Coronary artery (tissue), 2 donors: ENCODE measurements around the gene TMEM175.
A peak's percentile ranks its signal among the peaks of the same experiment; 100 is the strongest.
"Not testable (repeated sequence)": the region's sequence is repeated elsewhere in the genome, so short reads cannot be mapped to it uniquely, and the experiment has no call there.

Source experiments
- DNase-seq: peaks from one replicate; pipeline ENCODE4 v3.0.0-alpha.2; 2017; ENCODE audit warnings: low spot score
- H3K27ac ChIP-seq, 2 donors: fragments of 200-600 bp; sonication (generic); one replicate each; pipeline ENCODE4 v1.5.1; 2016 to 2019
- H3K4me3 ChIP-seq: fragments of 200-600 bp; sonication (generic); 2 replicates; pipeline ENCODE4 v1.5.1; 2016; ENCODE audit warnings: mild to moderate bottlenecking, moderate library complexity
- TF ChIP-seq, protein P1 (sequence below): fragments of 200-600 bp; sonication (generic); IDR thresholded peaks from one replicate; pipeline ENCODE4 v1.5.1; 2019; ENCODE audit warnings: antibody characterized with exemption

The TMEM175 gene

DNA sequence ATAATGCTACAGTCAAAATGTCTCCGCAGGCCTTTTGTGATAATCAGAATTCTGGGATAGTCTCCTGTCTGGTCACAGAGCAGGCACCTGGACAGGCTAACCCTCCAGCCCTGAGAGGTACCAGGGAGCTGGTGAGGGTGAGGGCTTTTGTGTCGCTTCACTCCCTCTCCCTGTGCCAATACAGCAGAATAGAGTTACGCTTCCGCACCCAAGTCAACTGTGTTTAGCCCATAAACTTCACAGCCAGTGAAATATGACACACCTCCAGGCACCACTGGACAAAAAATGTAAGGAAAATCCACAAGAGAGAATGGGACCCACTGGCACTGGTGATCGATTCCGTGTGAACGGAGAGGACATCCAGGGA lies 1.4 kb upstream of the TMEM175 start:
- TF ChIP-seq, protein P1, sequence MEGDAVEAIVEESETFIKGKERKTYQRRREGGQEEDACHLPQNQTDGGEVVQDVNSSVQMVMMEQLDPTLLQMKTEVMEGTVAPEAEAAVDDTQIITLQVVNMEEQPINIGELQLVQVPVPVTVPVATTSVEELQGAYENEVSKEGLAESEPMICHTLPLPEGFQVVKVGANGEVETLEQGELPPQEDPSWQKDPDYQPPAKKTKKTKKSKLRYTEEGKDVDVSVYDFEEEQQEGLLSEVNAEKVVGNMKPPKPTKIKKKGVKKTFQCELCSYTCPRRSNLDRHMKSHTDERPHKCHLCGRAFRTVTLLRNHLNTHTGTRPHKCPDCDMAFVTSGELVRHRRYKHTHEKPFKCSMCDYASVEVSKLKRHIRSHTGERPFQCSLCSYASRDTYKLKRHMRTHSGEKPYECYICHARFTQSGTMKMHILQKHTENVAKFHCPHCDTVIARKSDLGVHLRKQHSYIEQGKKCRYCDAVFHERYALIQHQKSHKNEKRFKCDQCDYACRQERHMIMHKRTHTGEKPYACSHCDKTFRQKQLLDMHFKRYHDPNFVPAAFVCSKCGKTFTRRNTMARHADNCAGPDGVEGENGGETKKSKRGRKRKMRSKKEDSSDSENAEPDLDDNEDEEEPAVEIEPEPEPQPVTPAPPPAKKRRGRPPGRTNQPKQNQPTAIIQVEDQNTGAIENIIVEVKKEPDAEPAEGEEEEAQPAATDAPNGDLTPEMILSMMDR: no peak
- peak overlapping the region in 1 of 2 donors; percentile 2 for H3K27ac ChIP-seq
- no peak for DNase-seq
- peak overlapping the region; percentile 92 for H3K4me3 ChIP-seq

DNA sequence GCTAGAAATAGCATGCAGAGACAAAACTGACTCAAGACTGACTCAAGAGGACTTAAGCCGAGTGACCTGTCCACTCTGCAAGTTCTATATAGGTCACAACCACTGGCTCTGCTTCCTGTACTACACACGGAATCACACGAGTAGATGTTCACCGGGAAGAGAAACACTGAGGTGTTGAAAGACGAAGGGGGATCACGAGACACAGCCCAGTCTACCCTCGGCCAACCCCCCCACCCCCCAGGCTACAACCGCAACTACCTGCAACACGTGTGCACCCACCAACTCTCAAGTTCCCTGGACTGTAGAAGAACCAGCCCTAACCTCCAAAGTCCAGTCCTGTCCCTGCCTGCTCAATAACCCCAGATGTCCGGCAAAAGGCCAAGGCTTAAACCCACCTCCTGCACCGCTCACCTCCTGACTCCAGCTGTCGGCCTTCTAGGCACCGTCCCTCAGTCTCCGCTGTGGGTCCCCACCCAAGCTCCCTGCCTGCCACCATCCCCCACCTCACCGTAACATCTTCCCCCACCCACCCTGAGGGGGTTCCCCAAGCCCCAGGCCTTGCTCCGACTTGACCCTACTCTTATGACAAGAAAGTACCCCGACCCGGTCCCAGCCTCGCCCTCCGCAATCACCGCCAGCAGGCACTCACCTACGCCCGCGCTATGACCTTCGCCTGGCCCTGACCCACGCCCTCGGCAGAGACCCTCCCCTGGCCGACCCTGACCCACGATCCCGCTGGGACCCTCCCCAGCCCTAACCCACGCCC lies 883 bp upstream of the TMEM175 start:
- Histone ChIP-seq H3K27ac (peak overlapping the region; percentile 87 to 88), H3K4me3 (peak overlapping the region; percentile 92)
- TF ChIP-seq, protein P1: no peak
- DNase-seq: no peak

DNA sequence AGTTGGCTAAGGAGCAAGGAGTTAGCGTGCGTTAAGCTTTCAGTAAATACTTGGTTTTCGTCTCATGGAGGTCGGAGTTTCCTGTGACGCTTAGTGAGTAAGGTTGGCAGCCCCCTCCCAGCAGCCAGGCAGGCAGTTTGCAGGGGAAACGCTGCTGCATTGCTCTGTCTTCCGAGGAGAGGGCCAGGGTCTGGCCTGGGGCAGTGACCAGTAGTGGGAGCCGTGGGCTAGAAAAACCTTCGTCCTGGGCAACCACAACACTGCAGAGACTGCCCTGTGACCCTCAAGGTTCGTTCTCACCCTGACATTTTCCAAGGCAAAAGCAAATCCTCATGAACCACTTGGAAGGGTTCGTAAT lies 432 bp downstream of the TMEM175 start:
- DNase-seq: no peak
- TF ChIP-seq, protein P1: no peak
- H3K4me3 ChIP-seq: peak overlapping the region; percentile 92
- peak overlapping the region; percentile 87 to 88 for H3K27ac ChIP-seq

DNA sequence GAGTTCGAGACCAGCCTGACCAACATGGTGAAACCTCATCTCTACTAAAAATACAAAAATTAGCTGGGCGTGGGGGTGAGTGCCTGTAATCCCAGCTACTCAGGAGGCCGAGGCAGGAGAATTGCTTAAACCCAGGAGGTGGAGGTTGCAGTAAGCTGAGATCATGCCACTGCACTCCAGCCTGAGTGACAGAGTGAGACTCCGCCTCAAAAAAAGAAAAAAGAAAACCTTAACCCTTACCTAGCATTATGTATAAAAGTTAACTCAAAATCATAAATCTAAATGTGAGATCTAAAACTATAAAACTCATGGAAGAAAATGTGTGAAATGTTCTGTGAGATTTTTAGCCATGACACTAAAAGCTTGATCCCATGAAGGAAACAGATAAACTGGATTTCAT lies 7.2 kb downstream of the TMEM175 start:
- H3K27ac ChIP-seq, H3K4me3 ChIP-seq, DNase-seq: not testable (repeated sequence)

DNA sequence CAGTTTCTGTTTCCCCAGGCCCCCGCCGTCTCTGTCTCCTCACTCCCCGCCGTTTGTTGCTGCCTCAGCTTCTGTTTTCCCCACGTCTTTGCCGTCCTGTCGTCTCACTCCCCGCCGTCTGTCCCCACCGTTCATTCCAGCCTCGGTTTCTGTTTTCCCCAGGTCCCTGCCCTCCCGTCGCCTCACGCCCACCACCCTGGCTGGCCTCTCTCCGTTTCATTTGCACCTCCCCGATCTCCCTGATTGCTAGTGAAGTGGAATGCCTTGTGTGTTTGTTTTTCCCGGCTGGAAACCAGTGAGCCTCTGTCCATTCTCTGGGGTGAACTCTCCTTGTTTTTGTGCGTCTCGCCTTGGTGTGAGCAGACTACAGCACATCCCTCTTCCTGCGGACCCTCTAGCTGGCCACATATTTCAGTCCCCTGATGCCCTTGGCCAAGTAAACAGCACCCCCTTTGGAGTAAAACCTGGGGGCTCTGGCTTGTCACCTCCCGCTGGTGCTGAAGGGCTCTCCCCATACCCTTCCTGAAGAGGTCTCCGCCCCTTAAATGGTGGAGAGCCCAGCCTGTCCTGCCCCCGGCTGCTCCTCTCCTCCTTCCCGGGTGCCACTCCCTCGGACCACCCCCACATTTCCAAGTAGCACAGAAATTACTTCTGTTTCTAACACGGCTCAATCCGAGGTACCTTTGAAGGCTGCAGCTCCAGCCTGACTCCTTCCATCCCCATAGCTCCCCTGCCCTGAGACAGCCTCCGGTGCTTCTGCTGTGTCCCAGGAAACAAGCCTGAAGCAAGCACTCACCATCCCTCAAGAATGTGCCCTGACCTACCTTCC lies 13.2 kb downstream of the TMEM175 start:
- TF ChIP-seq, protein P1: no peak
- Histone ChIP-seq H3K4me3 (no peak overlapping the region), H3K27ac (no peak overlapping the region)
- no peak for DNase-seq

DNA sequence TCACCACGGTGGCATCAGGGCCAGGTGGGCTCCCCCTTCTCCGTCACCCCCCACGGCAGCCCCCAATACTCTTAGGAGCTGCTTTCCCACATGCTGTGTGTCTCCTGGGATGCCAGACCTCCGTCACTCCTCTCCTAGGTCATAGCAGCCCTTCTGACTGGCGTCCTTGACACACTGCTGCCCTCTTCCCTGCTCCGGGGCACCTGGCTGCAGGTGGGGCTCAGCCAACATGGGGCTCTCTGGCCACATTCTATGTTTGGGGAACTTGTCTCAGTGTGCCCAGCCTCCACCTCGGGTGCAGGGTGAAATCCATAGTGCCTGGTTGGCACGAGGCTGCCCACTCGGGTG lies 13.8 kb downstream of the TMEM175 start:
- DNase-seq: no peak
- TF ChIP-seq, protein P1: no peak
- H3K4me3 ChIP-seq: no peak overlapping the region
- no peak overlapping the region for H3K27ac ChIP-seq

DNA sequence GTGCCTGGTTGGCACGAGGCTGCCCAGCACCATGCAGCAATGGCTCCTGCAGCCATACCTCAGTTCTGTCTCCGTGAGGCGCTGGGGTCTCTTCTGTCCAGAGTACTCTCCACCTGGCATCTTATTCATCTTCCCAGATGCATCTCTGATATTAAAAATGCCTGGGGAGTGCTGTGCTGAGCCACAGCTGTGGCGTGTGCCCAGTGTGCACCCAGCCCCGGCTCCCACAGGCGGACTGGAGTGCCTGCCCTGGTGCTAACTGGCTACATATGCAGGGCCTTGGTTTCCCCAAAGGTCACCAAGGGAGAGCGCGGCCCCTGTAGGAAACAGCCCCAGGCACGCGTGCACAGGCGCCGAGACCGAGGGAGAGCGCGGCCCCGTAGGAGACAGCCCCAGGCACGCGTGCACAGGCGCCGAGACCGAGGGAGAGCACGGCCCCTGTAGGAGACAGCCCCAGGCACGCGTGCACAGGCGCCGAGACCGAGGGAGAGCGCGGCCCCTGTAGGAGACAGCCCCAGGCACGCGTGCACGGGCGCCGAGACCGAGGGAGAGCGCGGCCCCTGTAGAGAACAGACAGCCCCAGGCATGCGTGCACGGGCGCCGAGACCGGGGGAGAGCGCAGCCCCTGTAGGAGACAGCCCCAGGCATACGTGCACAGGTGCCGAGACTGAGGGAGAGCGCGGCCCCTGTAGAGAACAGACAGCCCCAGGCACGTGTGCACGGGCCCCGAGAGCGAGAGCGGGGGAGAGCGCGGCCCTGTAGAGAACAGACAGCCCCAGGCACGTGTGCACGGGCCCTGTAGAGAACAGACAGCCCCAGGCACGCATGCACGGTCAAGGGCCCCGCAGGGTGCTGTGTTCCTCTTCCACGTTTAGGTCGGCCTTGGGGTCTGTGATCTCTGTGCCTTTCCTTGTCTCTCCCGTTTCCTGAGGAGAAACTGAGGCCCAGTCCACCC lies 14.5 kb downstream of the TMEM175 start:
- Histone ChIP-seq H3K4me3 (no peak overlapping the region), H3K27ac (no peak overlapping the region)
- no peak for DNase-seq
- TF ChIP-seq, protein P1: no peak
